ENCODE results near the gene CYP1A1. TPM values are rescaled to one million over a fixed set of nuclear protein-coding genes. Genes with fewer than 3 reads are reported as not detected.

Gene CYP1A1
- total RNA-seq, 1 donor from 2014 or later = 0.25 TPM

Other genes starting within 250 kb of the CYP1A1 start
- 4.4 TPM for gene ARID3B, start 184.3 kb downstream of the CYP1A1 start, total RNA-seq
- gene CLK3, start 109.7 kb downstream of the CYP1A1 start, total RNA-seq = 20.4 TPM
- gene EDC3, start 29.5 kb downstream of the CYP1A1 start, total RNA-seq = 17.9 TPM
- not detected for gene CYP1A2, start 23.3 kb upstream of the CYP1A1 start, total RNA-seq
- gene CSK, start 56.6 kb upstream of the CYP1A1 start, total RNA-seq = 25.8 TPM
- not detected for gene LMAN1L, start 87.3 kb upstream of the CYP1A1 start, total RNA-seq
- 0.49 TPM for gene CPLX3, start 101.1 kb upstream of the CYP1A1 start, total RNA-seq
- 33.7 TPM for gene ULK3, start 117.6 kb upstream of the CYP1A1 start, total RNA-seq
- 4.4 TPM for gene SCAMP2, start 147.8 kb upstream of the CYP1A1 start, total RNA-seq
- gene MPI, start 164.5 kb upstream of the CYP1A1 start, total RNA-seq = 27.5 TPM
- gene FAM219B, start 181.3 kb upstream of the CYP1A1 start, total RNA-seq = 41.3 TPM
- gene COX5A, start 212.5 kb upstream of the CYP1A1 start, total RNA-seq = 46.7 TPM
- 4.2 TPM for gene RPP25, start 231.2 kb upstream of the CYP1A1 start, total RNA-seq

All from temporal lobe (tissue), 1 donor.